Myocyte (in vitro differentiated cells): ENCODE results near the gene PHF8. TPM values are rescaled to one million over a fixed set of nuclear protein-coding genes. Genes with fewer than 3 reads are reported as not detected.

Experiments used
- DNase-seq: peaks from one replicate; pipeline ENCODE4 v3.0.0-alpha.2; 2012; ENCODE audit warnings: low read depth
- total RNA-seq: library from RNA; depleted of rRNA; stranded (reverse); fragments of >200 nt; gene quantifications from 2 replicates; pipeline ENCODE4 v1.2.3, GENCODE V29; 2014

The PHF8 gene
- total RNA-seq, 1 donor from 2014 or later = 10.3 TPM

DNA sequence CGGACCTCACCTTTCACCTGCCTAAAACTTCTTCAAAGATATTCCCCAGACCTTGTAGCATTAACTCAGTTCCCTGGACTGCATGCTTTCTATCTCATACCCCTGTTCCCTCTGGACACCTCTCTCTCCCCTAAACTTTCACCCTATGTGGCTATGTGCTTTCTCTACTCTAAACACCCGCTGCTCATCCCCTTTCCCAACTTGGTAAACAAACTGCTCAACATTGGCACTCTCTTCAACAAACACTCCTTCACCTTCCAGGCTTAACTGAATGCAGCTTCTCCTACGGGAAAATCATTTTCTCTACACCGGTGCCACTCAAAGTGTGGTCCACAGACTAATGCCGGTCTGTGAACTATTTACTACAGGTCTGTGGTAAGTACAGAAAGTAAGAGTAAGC, 19.9 kb downstream of the PHF8 start:
- no peak for DNase-seq

DNA sequence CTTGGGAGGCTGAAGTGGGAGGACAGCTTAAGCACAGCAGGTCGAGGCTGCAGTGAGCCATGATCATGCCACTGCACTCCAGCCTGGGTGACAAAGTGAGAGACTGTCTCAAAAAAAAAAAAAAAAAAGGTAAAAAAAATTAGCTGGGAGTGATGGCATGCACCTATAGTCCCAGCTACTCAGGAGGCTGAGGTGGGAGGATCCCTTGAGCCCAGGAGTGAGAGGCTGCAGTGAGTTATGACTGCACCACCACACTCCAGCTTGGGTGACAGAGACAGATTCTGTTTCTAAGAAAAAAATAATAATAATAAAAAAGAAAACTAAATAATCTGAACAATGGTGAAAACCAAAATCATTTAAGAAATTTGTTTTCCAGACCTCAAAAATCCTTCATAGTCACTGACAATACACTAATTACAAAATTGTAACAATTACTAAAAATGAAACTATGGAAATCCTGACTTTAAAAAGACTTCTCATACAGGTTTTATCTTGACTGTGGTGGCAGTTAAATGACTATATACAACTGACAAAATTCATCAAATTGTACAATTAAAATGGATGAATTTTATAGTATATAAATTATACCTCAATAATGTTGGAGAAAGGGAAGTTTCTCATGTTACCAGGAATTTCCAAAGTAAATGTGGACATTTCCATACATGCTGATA, 31.3 kb downstream of the PHF8 start:
- no peak for DNase-seq

DNA sequence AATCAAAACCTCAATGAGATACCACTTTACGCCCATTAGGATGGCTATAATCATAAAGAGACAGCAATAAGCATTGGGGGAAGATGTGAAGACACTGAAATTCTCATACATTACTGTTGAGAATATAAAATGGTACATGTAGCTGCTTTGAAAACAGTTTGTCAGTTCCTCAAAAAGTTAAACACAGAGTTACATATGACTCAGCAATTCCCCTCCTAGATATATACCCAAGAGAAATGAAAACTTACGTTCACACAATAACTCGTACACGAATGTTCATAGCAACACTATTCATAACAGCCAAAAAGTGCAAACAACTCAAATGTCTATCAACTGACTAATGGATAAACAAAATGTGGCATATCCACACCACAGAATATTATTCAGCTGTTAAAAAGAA, 36.6 kb downstream of the PHF8 start:
- DNase-seq = no peak

GRCh38 chrX:53997724-53998123, 46.5 kb downstream of the PHF8 start:
- no peak for DNase-seq

DNA sequence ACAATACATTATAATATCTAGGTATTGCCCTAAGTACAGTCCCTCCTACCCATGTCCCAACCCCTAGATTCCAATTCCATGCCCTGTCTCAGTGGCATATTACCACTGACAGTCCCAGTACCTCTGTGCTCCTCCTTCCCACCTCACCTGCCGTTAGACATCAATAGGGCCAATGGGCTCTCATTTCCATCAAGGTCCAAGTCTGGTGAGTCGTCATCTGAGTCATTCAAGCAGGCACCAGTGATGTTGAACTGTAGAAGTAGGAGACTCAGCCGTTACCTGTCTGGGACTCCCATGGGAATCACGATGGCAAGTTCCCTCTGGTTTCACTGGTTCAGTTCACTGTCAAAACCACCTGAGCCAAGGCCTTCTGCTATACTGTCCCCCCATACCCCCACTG, 51.7 kb downstream of the PHF8 start:
- no peak for DNase-seq

- DNase-seq = peak; percentile 28
Measured at GRCh38 chrX:53990171-53990570, 54.1 kb downstream of the PHF8 start.

GRCh38 chrX:53984895-53985294, 59.4 kb downstream of the PHF8 start:
- no peak for DNase-seq

DNA sequence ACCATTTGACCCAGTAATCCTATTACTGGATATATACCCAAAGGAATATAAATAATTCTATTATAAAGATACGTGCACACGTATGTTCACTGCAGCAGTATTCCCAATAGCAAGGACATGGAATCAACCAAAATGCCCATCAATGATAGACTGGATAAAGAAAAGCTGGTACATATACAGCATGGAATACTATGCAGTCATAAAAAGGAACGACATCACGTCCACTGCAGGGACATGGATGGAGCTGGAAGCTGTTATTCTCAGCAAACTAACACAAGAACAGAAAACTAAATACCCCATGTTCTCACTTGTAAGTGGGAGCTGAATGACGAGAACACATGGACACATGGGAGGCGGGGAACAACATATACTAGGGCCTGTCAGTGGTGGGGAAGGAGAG, 69.7 kb downstream of the PHF8 start:
- DNase-seq = no peak

DNA sequence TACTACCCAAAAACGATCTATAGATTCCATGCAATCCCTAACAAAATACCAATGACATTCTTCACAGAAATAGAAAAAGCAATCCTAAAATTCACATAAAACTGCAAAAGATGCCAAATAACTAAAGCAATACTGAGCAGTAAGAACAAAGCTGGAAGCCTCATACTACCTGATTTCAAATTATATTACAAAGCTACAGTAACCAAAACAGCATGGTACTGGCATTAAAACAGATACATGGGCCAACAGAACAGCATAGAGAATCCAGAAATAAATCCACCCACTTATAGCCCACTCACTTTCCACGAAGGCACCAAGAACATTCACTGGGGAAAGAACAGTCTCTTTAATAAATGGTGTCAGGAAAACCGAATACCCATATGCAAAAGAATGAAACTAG, 74.7 kb downstream of the PHF8 start:
- DNase-seq = no peak

DNA sequence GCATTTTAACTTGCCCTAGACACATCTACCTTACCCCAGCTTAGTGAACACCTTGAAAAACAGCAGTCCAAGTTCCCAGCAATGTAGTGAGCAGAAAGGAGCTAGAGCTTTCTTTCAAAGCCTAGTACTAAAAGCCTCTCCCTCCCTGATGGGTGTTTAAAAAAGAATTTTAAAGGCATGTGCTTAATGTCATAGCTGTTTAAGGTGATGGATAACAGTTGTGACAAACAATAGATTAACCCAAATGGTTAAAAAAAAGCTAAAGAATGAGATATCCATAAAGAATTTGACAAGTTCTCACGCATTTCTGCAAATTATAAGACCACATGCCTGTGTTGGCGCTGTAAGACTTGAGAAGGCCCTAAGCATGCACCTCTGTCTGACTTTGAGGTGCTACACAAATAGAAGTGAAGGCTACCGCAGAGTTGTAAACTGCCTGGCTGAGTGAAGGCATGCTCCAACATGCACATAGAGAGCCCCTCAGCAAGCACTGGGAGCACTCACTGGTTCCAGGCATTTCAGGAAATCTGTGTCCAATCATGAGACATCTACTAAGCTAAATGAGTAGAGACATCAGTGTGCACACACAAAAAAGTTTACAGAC, 94.0 kb downstream of the PHF8 start:
- no peak for DNase-seq

DNA sequence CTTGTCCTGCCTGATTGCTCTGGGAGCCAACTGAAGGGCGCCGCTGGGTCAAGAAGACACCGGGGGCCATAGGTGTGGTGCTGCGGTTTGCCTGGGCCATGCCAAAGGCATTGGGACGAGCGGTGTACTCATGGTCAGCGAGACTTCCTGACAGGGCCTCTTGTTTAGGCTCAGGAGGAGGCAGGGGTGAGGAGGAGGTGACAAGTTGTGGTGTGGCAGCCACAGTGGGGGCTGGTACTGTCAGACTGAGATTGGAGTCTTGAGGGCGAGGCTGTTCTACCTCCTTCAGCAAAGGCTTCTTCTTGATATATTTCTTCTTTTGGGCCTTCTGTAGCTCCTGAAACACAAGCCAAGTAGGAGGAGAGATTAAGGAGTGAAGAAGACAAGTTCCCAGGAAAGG, 104.1 kb downstream of the PHF8 start:
- DNase-seq = no peak

- no peak for DNase-seq
Measured at GRCh38 chrX:53939127-53939526, 105.1 kb downstream of the PHF8 start.

DNA sequence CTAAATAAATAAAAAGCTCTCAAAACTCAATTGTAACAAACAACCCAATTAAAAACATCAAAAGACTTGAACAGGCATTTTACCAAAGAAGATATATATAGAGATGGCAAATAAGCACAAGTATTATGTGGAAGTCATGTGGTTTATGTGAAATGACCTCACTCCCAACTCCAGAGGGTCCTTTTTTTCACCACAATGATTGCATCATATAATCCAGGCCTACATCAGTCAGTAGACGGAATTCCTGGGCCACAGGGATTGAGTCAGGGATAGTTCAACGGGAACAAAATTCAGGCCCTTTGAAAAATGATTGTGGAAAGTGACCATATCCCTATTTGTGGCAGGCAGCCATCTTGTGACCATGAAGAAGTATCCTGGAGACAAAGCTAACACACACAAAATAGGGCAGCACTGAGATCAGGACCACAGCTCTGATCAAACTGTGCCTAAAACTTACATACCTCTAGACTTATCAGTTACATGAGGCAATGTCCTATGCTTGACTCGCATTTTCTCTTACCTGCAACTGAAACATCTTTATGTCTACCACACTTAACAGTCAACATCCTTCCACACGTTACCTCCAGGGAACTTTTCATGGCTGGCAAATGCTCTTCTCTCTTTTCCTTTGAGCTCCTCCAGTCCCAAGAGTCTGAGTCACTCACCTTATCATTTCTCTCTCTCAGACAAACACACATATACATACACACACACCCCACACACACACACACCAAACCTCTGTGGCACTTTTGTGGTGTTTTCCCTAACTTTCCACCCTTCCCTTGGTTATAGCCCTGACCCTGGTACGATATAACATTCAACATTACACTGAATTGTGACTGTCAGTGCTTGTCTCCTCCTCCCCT, 113.5 kb downstream of the PHF8 start:
- peak; percentile 33 for DNase-seq

DNA sequence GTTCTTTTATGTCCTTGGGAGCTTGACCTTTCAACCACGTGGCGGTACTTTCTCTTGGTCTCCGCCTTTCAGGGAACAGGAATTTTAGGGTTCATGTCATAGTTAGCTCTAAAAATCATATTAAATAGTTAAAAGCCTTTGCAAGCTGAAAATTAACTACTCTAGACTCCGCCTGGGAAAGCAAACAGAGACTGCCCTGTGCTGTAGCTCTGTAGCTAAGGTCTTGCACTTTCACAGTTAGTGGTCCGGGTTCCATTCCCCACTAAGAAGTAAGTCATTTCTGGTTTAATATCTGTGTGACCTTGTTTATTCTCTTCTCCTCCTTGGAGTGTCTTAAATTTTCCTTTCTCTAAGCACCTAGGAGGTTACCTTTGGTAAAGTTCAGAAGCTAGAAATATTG, 118.2 kb downstream of the PHF8 start:
- no peak for DNase-seq

DNA sequence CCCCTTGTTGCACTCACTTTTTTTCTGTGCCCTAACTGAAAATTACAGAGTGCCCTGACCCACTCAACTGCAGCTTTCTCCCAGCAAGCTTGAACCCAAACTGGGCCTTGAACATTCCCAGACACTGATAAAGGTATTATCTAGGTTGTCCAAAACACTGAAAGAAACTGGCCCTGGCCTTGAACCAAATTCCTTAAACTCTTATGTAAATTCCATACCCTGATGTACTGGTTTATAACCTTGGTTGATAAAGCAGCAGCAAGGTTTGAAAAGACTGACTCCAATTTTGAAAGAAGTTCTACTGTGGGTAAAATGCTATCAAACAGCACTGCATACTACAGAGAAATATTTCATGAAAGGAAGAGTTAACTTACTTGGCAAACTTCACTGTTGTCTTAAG, 125.6 kb downstream of the PHF8 start:
- no peak for DNase-seq

DNA sequence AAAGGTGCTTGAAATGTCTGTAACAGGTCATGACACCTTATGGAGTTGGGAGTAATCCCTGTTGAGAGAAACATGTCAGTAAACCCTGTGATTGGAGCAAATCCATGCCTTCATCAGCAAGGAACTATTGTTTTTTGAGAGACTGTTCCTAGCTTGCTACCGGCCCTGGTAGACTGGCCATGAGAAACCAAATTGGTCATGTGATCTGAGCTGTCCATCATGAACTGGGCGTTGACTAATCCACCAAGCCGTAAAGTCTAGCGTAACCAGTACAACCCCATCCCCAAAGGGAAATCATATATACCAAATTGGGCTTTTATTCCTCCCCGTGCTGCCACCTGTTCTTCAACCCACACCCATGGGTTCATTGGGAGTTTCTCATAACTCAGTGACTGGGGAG, 143.7 kb downstream of the PHF8 start:
- DNase-seq = no peak

DNA sequence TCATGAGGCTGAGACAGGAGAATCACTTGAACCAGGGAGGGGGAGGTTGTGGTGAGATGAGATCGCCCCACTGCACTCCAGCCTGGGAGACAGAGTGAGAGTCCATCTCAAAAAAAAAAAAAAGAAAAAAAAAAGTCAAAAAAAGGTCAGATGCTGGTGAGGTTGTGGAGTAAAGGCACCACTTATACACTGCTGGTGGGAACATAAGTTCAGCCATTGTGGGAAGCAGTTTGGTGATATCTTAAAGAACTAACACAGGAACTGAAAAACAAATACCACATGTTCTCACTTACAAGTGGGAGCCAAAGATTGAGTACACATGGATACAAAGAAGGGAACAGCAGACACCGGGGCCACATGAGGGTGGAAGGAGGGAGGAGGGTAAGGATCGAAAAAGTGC, 149.0 kb downstream of the PHF8 start:
- DNase-seq = no peak

Other genes starting within 250 kb of the PHF8 start
- gene FAM120C, start 138.8 kb upstream of the PHF8 start, total RNA-seq = 19.3 and 22.2 TPM in 2 replicates